GM12875 (cell line): ENCODE measurements around the gene PDCD4.

Experiments used
- H3K4me3 ChIP-seq: one replicate; pipeline ENCODE4 v1.5.1; 2011; ENCODE audit warnings: low read depth, low read length, control low read depth
- TF ChIP-seq, protein P1 (sequence below): IDR thresholded peaks from 2 replicates; pipeline ENCODE4 v1.5.1; 2011; ENCODE audit warnings: low read depth, mild to moderate bottlenecking, control low read depth, inconsistent platforms, low read length, moderate library complexity, borderline replicate concordance; ENCODE audit not compliant: insufficient read depth

The PDCD4 gene

DNA sequence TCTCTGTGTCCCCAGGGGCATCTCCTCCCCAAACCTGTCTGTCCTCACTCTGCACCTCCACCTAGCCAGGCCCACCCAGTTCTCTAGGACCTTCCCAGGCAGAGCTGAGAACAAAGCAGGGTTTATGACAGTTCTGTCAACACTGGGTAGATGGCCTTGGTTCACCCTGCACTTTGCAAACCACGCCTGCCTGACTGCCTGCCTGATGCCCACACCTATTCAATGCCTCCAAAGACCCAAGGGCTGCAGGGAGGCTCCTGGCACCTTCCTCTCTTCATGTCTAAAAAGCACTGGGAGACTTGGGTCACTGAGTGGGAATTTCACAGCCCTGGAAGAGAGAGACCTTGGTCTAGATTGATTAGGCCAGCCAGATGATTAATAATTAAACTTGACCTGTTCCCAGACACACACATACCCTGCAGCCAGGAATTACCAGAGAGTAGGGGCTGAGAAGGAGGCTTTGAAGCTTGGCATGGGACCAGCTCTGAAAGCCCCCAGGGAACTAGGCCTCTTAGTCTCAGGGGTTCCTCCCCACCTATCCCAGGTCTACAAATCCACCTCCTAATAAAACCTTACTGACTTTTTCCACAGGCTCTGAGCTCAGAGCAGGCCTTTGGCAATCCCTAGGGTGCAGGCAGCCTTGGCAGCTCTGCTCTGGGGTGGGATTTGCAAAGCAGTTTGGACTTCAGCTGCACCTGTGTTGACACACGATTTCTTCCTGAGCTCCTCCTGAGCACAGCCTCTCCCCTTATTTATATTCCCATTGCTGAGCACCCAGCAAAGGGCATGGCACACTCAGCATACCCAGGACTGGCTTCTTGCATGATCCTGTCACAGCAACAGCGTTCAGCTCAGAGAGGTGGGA lies 25.7 kb upstream of the PDCD4 start:
- TF ChIP-seq, protein P1, sequence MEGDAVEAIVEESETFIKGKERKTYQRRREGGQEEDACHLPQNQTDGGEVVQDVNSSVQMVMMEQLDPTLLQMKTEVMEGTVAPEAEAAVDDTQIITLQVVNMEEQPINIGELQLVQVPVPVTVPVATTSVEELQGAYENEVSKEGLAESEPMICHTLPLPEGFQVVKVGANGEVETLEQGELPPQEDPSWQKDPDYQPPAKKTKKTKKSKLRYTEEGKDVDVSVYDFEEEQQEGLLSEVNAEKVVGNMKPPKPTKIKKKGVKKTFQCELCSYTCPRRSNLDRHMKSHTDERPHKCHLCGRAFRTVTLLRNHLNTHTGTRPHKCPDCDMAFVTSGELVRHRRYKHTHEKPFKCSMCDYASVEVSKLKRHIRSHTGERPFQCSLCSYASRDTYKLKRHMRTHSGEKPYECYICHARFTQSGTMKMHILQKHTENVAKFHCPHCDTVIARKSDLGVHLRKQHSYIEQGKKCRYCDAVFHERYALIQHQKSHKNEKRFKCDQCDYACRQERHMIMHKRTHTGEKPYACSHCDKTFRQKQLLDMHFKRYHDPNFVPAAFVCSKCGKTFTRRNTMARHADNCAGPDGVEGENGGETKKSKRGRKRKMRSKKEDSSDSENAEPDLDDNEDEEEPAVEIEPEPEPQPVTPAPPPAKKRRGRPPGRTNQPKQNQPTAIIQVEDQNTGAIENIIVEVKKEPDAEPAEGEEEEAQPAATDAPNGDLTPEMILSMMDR: no peak
- H3K4me3 ChIP-seq: no peak overlapping the region

DNA sequence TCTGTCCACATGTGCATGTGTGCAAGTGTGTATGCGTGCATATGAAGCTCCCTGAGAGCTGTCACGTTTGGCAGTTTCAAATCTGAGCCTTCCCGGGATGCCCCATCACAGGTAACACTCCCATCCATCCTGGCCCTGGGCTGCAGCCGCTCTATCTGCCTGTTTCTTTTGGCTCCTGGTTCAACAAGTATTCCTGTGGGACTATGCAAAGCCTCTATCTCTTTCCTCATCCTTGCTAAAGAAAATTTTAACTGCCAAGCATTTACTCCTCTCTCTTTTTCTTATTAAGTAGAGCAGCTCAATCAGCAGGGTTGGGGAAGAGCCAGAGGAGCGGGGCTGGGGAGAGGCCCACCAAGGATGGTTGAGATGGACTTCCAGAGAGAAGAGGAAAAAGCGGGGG lies 24.4 kb upstream of the PDCD4 start:
- no peak overlapping the region for H3K4me3 ChIP-seq
- TF ChIP-seq, protein P1: no peak

DNA sequence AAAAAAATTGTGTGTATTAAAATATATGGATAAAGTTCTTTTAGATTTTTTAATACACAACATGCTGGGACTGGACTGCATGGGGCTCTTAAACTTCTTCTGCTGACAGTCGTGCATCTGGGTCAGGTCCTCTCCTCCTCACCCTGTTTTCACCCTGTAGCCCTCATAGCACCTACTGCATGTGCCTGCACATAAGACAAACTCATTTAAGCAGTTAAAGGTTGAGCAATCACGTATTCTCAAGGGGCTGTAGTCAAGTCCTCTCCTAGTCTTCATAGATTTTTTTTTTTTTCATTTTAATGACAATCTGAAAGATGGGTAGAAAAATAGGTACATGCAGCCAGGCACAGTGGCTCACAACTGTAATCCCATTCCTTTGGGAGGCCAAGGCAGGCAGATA lies 23.6 kb upstream of the PDCD4 start:
- TF ChIP-seq, protein P1: no peak

DNA sequence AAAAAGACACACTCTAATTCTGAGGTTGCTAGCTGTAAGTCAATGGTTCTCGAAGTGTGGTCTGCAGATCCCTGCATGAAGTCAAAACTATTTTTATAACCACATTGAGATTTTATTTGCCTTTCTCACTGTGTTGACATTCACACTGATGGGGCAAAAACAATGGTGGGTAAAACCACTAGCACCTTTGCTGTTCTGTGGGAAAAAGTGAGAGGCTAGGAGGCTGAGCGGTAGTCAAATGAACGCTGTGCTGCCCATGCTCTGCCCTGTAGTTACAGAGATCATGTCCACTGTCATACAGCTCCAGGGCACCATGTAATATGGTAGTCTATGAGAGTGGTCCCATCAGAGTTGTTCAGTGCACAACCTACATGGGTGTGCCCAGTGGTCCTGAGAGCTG lies 21.6 kb upstream of the PDCD4 start:
- TF ChIP-seq, protein P1: no peak
- no peak overlapping the region for H3K4me3 ChIP-seq

More for the DNA sequence above, 23.6 kb upstream of the PDCD4 start:
- H3K4me3 ChIP-seq: no peak overlapping the region

DNA sequence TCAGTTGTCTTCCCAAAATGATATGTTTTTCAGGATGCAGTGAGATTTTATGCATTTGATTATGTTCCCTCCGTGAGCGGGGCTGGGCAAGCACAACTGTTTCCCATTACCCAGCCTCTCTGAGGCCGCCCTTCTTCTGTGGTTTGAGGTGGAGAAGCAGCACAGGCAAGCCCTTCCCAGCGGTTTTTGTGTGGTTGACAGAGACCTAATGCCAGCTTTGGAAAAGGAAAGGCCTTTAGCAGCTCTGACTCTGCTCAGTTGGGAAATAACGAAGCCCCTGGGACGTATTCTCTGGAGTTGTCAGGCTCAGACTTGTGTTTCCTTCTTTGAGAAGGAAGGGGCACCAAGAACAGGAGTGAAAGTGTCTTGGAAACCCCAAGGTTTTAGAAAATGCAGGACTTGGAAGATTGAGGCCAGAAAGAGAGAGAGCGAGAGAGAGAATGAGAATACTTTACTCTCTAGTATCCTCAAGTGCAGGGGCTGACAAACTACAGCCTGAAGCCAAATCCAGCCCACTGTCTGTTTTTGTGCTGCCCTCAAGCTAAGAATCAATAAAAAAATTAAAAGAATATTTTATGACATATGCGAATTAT lies 20.6 kb upstream of the PDCD4 start:
- TF ChIP-seq, protein P1: no peak

DNA sequence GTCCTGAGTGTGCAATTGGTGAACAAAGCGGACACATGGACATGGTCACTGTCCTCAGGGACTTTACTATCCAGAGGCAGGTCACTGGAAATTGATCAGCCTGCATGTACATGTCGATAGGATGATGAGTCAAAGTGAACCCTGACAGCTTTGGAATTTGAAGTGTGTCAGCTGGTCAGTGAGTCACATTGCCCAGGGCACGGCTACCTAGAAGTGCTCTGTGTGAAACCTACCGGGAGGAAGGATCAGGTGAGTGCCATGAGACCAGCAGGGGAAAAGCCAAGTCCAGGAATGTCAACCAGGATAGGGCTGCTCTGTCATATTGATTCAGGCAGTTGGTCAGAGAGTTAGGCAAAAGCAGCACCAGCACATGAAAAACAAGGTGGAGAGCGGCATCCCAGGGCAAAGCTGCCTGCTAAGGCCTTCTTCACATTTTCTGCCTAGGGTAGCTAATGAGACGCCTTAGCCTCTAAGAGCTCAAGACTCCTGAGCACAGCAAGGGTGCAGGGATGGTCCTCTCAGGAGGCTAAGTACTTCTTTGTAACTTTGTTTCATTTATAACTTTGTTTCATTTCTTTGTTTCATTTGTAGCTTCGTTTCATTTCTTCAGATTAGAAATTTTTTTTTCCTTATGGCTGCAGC lies 19.4 kb upstream of the PDCD4 start:
- H3K4me3 ChIP-seq: no peak overlapping the region
- TF ChIP-seq, protein P1: no peak

More for the DNA sequence above, 20.6 kb upstream of the PDCD4 start:
- H3K4me3 ChIP-seq: no peak overlapping the region
